NK-92 (cell line): ENCODE data around the gene NBPF4.
"Not testable (repeated sequence)": the region's sequence is repeated elsewhere in the genome, so short reads cannot be mapped to it uniquely, and the experiment has no call there.

Experiments
- DNase-seq: peaks from one replicate; lab custom pipeline; 2025; ENCODE audit not compliant: unreplicated experiment; lab: John Stamatoyannopoulos, UW

NBPF4 gene

GRCh38 chr1:108211014-108211413, 32.9 kb downstream of the NBPF4 start:
- DNase-seq = no peak

- DNase-seq = no peak
Observed at GRCh38 chr1:108209456-108210108, 34.3 kb downstream of the NBPF4 start.

GRCh38 chr1:108208724-108209446, 35.0 kb downstream of the NBPF4 start:
- DNase-seq = no peak

GRCh38 chr1:108203582-108203981, 40.3 kb downstream of the NBPF4 start:
- not testable (repeated sequence) for DNase-seq

- no peak for DNase-seq
Observed at GRCh38 chr1:108201687-108202086, 42.2 kb downstream of the NBPF4 start.

- DNase-seq = no peak
Observed at GRCh38 chr1:108200687-108201051, 43.2 kb downstream of the NBPF4 start.

GRCh38 chr1:108199781-108200686, 43.8 kb downstream of the NBPF4 start, which contains the start of gene SLC25A24:
TSS of gene SLC25A24 (minus strand) at chr1:108200343. CDS start at chr1:108200138, 205 bp downstream.
- DNase-seq = no peak

- DNase-seq = no peak
Observed at GRCh38 chr1:108199201-108199691, 44.6 kb downstream of the NBPF4 start.

GRCh38 chr1:108194051-108194450, 49.8 kb downstream of the NBPF4 start:
- no peak for DNase-seq

- no peak for DNase-seq
Observed at GRCh38 chr1:108193333-108193732, 50.5 kb downstream of the NBPF4 start.

- DNase-seq = no peak
Observed at GRCh38 chr1:108192581-108192980, 51.3 kb downstream of the NBPF4 start.

- no peak for DNase-seq
Observed at GRCh38 chr1:108190686-108191416, 53.0 kb downstream of the NBPF4 start.

- DNase-seq = no peak
Observed at GRCh38 chr1:108190001-108190634, 53.8 kb downstream of the NBPF4 start.

GRCh38 chr1:108188801-108189200, 55.1 kb downstream of the NBPF4 start:
- no peak for DNase-seq

GRCh38 chr1:108182959-108183700, 60.7 kb downstream of the NBPF4 start:
- DNase-seq = no peak

GRCh38 chr1:108179018-108179417, 64.9 kb downstream of the NBPF4 start:
- DNase-seq = no peak
